GM03348 (cell line): ENCODE data around the gene NDUFB7.
"Not testable (repeated sequence)": the region's sequence is repeated elsewhere in the genome, so short reads cannot be mapped to it uniquely, and the experiment has no call there.

Experiments used
- DNase-seq: peaks from one replicate; pipeline ENCODE4 v3.0.0; 2012; ENCODE audit warnings: low spot score

Gene NDUFB7

GRCh38 chr19:14570864-14571527 lies 870 bp downstream of the NDUFB7 start:
- no peak for DNase-seq

GRCh38 chr19:14567079-14567478 lies 4.8 kb downstream of the NDUFB7 start:
- DNase-seq, result no peak

GRCh38 chr19:14566712-14567077 lies 5.2 kb downstream of the NDUFB7 start:
- no peak for DNase-seq

GRCh38 chr19:14565765-14566711 lies 5.8 kb downstream of the NDUFB7 start:
- no peak for DNase-seq

- no peak for DNase-seq
Measured at GRCh38 chr19:14565298-14565679, 6.6 kb downstream of the NDUFB7 start.

GRCh38 chr19:14564652-14565297 lies 7.1 kb downstream of the NDUFB7 start:
- DNase-seq, result not testable (repeated sequence)

GRCh38 chr19:14563989-14564651 lies 7.7 kb downstream of the NDUFB7 start:
- DNase-seq, result peak; percentile 59

GRCh38 chr19:14563590-14563926 lies 8.3 kb downstream of the NDUFB7 start:
- DNase-seq, result no peak

- no peak for DNase-seq
Measured at GRCh38 chr19:14562660-14563589, 8.9 kb downstream of the NDUFB7 start.

- DNase-seq, result no peak
Measured at GRCh38 chr19:14561847-14562351, 10.0 kb downstream of the NDUFB7 start.

- DNase-seq, result no peak
Measured at GRCh38 chr19:14561249-14561648, 10.6 kb downstream of the NDUFB7 start.

GRCh38 chr19:14560776-14561108 lies 11.1 kb downstream of the NDUFB7 start:
- DNase-seq, result no peak

GRCh38 chr19:14559916-14560775 lies 11.7 kb downstream of the NDUFB7 start:
- no peak for DNase-seq

GRCh38 chr19:14558370-14559066 lies 13.3 kb downstream of the NDUFB7 start:
- no peak for DNase-seq

- peak; percentile 95 for DNase-seq
Measured at GRCh38 chr19:14556662-14557188, 15.1 kb downstream of the NDUFB7 start.

- no peak for DNase-seq
Measured at GRCh38 chr19:14555918-14556661, 15.8 kb downstream of the NDUFB7 start.

- DNase-seq, result no peak
Measured at GRCh38 chr19:14554382-14554812, 17.5 kb downstream of the NDUFB7 start.

- no peak for DNase-seq
Measured at GRCh38 chr19:14553939-14554243, 18.0 kb downstream of the NDUFB7 start.
